Thyroid gland (tissue), 4 donors: Measurements from ENCODE around the gene PRKD2.

ENCODE experiments used
- CTCF ChIP-seq, 6 experiments: fragments of 200-600 bp in 3 of 6; fragments of 450-650 bp in 3 of 6; sonication (generic) in 3 of 6; IDR thresholded peaks; one replicate each; pipeline ENCODE4 v1.5.1; 2016 to 2019; ENCODE audit warnings: antibody characterized with exemption in 6 of 6, mild to moderate bottlenecking in 2 of 6, inconsistent platforms in 1 of 6, moderate library complexity in 1 of 6
- POLR2A ChIP-seq, 2 donors: fragments of 450-650 bp; IDR thresholded peaks; one replicate each; pipeline ENCODE4 v1.6.1; 2017; ENCODE audit warnings: antibody characterized with exemption in 2 of 2, mild to moderate bottlenecking in 2 of 2, moderate library complexity in 1 of 2

- TF ChIP-seq CTCF (IDR thresholded peaks at IDR 0.05) (no peak), POLR2A (IDR thresholded peaks at IDR 0.05) (no peak)
Measured at GRCh38 chr19:46674416-46675178, 42.3 kb downstream of the PRKD2 start.
